ENCODE measurements around the gene CWF19L1.

Gene CWF19L1

GRCh38 chr10:100253041-100253440, 14.4 kb downstream of the CWF19L1 start:
- no peak for DNase-seq (ENCODE audit: low read depth, low spot score)

DNA sequence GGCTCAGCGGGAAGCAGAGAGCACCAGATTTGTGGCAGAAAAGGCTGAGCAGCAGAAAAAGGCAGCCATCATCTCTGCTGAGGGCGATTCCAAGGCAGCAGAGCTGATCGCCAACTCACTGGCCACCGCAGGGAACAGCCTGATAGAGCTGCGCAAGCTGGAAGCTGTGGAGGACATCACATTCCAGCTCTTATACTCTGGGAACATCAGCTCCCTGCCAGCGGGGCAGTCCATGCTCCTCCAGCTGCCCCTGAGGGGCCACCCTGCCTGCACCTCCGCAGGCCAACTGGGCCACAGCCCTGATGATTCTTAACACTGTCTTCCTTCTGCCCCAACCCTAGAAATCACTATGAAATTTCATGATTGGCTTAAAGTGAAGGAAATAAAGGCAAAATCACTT, 18.6 kb downstream of the CWF19L1 start:
- no peak for DNase-seq (ENCODE audit: low read depth, low spot score)

DNA sequence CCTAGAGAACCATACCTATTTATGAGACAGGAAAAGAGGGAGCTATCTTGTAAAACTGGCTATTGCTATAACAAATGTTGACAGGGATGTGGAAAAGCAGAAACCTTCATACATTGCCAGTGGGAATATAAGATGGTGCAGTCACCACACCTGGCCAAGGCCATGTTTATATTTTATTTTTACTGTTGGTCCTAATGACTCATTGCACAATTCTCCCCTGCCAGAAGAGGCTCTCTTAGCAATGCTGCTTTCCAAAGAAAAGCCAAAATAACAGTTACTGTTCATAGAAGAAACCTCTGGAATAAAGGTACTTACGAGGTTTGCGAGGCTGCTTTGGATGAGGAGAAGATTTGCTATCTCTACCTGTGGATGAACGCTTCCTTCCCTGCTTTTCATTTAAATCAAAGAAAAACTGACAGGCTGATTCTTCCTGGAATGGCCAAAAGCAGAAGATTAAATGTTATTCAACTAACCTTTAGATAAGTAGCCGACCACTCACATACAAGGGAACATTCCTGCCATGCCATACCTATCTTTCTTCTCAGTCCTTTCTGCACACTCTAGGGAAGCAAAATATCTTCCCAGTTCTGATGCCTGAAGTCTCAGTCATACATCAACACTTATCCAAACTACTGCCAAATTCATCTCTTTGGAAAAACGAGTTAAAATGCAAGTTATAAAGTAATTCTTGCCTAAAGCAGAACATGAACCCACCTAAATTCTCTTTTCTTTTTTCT, 21.8 kb downstream of the CWF19L1 start:
- DNase-seq (ENCODE audit: low read depth, low spot score), result no peak

GRCh38 chr10:100239851-100240250, 27.6 kb downstream of the CWF19L1 start:
- no peak for DNase-seq (ENCODE audit: low read depth, low spot score)

DNA sequence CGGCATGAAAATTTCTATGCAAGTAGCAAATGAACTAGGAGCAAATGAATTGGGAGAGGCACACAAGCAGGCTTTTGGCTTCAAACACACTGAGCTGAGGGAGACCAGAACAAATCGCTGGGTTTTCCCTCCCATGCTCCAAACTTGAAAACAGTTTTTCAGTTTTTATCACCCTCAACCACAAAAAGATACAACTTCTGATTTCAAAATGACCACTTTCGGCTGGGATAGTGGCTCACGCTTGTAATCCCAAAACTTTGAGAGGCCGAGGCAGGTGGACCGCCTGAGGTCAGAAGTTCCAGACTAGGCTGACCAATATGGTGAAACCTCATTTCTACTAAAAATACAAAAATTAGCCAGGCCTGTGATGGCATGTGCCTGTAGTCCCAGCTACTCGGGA, 29.0 kb downstream of the CWF19L1 start:
- no peak for DNase-seq (ENCODE audit: low read depth, low spot score)

DNA sequence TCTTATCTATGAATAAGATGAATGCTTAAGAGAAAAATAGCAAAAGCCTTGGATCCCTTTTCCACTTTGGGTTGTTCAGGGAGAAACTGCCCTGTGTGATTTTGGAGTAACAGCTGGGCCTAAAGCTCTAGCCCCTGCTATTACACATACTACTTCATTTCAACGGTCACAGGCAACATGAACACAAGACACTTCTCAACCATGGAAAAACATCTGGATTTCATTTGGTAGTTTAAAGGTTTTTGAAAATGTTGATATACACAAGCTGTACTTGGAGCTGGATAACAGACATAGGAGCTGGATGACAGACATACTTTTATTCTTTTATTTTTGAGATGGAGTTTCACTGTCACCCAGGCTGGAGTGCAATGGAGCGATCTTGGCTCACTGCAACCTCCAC, 35.3 kb downstream of the CWF19L1 start:
- no peak for DNase-seq (ENCODE audit: low read depth, low spot score)

- no peak for DNase-seq (ENCODE audit: low read depth, low spot score)
These were observed 37.5 kb downstream of the CWF19L1 start for GRCh38 chr10:100229819-100230422.

- DNase-seq (ENCODE audit: low read depth, low spot score), result no peak
These were observed 43.6 kb downstream of the CWF19L1 start for GRCh38 chr10:100223879-100224278.

DNA sequence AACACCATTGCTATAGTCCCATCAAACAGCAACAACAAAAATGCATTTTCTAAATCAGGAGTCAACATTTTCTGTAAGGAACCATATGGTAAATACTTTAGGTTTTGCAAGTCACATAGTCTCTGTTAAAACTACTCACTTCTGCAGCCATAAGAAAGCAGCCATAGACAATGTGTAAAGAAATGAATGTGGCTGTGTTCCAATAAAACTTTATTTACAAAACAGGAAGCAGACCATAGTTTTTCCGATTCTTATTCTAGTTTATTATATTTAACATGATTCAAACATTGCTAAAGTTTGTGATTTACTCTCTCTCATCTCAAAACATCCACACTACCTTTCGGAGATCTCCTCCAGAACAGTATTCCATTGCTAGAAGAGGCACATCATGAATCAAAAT, 44.9 kb downstream of the CWF19L1 start:
- DNase-seq (ENCODE audit: low read depth, low spot score), result no peak

- DNase-seq (ENCODE audit: low read depth, low spot score), result no peak
These were observed 51.4 kb downstream of the CWF19L1 start for GRCh38 chr10:100216006-100216405.

GRCh38 chr10:100209303-100209702, 58.1 kb downstream of the CWF19L1 start:
- DNase-seq (ENCODE audit: low read depth, low spot score), result no peak

DNA sequence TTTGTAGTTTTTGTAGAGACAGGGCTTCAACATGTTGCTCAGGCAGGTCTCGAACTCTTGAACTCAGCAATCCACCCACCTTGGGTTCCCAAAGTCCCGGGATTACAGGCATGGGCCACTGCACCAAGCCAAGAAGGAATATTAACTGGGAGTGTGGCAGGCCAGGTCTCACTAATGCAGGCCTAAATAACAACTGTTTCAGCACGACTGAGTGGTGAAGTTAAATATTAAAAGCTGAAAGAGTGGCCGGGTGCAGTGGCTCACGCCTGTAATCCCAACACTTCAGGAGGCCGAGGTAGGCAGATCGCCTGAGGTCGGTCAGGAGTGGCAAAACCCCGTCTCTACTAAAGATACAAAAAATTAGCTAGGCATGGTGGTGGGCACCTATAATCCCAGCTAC, 59.2 kb downstream of the CWF19L1 start:
- DNase-seq (ENCODE audit: low read depth, low spot score), result no peak

GRCh38 chr10:100204370-100204769, 63.1 kb downstream of the CWF19L1 start:
- no peak for DNase-seq (ENCODE audit: low read depth, low spot score)

DNA sequence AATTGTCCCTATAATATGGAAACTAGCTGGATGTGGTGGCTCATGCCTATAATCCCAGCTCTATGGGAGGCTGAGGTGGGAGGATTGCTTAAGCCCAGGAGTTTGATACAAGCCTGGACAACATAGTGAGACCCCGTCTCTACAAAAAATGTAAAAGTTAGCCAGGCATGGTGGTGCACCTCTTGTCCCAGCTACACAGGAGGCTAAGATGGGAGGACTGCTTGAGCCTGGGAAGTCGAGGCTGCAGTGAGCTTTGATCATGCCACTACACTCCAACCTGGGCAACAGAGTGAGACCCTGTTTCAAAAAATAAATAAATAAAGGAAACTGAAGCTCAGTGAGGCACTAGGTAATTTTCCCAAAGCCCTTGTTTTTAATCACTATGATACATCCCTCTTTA, 65.9 kb downstream of the CWF19L1 start:
- no peak for DNase-seq (ENCODE audit: low read depth, low spot score)

- no peak for DNase-seq (ENCODE audit: low read depth, low spot score)
These were observed 72.7 kb downstream of the CWF19L1 start for GRCh38 chr10:100194711-100195110.

DNA sequence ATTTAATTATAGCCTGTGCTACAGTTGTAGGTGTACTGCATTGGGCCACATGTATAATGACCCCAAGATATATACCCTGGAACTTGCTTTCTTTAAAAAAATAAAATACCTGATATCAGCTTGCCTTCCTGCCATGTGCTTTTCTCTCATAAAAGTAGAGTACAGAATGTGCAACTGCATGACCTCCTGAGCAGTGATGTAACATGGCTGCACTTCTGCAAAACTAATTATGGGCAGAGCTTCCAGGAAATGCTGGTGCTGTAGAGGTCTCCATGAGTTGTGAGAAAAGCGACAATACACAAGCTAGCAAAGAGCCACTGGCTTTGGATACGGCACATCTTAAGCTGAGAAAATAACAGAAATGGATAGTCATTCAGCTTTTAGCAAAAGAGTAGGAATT, 75.1 kb downstream of the CWF19L1 start:
- no peak for DNase-seq (ENCODE audit: low read depth, low spot score)

- peak; percentile 13 for DNase-seq (ENCODE audit: low read depth, low spot score)
These were observed 80.9 kb downstream of the CWF19L1 start for GRCh38 chr10:100186253-100187212.

DNA sequence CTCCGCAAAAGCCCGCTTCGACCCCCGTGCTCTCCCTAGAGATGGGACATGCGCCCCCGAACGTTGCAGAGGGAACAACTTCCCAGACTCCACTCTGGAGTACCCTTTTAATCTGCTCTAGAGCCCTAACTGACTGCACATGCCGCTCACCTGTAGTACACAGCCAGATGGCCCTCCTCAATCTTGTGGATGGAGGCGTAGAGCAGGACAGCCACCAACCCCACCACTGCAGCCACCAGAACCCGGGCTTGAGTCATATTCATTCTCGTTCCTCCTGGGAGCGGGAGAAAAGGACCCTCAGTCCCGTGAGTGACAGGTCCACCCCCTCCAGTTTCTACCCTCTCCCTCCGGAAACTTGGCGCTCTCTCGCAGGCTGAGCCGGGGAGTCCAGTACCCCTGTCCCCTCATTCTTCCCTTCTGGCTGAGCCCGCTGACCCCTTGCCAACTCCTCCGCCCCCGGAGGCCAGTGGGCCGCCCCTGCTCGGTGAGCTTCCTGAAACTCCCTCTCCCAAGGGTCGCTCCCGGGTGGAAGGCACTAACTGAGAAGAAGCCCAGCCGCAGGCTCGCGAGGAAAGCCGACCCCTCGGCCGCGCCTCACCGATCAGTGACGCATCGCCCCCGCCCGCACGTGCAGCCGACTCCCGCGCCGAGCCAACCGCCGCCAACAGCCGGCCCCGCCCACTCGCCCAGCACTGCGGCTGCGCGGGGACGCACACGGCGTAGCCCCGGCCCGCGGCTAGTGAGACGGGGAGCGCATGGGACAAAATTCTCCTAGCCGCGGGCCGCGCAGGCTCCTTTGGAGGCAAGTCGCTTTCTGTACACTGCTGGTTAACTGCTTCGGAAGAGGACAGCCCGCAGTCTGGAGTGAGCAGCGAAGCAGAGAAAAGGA, 81.8 kb downstream of the CWF19L1 start, which contains the start of gene ERLIN1:
Gene ERLIN1, minus strand, starts transcription at position 666 of the 889 bp plus-strand sequence. Its CDS starts 403 bp downstream, at position 263.
- DNase-seq (ENCODE audit: low read depth, low spot score), result peak; percentile 76

DNA sequence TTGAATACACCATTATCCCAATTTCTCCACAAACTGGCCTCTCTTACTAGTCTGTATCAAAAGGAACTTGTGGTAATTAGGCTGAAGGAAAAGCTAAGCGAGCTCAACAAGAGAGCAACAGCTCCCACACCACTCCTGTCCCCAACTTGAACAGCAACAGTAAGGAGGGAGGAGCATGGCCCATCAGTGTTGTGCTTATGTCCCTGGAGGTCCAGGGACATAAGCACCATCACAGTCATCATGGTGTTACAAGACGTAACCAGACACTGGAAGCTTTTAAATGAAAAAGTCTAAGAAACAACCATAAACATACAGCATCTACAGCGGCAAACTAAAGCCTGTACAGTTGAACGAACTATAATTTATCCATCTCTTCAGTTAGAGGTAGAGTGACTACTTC, 82.6 kb downstream of the CWF19L1 start:
- peak; percentile 6 for DNase-seq (ENCODE audit: low read depth, low spot score)

DNA sequence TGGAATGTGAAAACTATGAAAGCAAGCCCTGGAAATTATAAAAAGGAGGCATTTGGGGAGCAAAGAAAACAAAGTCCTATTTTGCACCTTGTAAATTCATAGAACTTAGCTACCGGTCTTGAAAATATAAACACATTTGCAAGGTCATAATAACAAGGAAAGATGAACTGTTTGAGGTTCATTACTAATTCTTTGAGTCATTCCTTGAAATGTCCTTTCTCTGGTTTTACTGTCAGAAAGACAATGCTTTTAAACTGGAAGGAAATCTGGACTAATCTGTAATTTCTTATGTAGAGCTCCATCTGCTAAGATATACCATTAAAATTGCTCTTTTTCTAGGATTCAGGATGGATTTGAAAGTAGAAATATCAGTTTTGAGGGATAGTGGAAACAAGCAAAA, 83.0 kb downstream of the CWF19L1 start:
- no peak for DNase-seq (ENCODE audit: low read depth, low spot score)

DNA sequence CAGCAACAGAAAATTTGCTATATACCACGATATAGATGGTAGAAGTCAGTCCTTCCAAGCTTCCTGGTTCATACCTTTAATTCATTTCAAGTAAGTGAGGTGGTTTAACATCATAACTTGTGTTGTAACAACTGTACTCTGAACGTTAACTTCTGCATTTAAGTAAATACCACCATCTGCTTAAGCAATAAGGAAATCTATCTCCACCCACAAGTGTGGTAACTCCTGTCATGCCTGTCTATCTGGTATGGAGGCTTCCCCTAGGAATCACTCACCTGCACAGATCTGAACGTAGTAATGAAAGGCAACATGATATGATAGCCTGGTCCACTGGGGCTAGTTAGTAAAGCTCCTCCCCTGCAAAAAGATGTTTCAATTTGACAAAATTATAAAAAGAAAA, 84.0 kb downstream of the CWF19L1 start:
- no peak for DNase-seq (ENCODE audit: low read depth, low spot score)
